Neutrophil (primary cell): Measurements from ENCODE around the gene PCED1B.

Source experiments
- H3K27ac ChIP-seq: fragments of 200-600 bp; sonication (generic); 2 replicates; pipeline ENCODE4 v1.5.1; 2016; ENCODE audit warnings: mild to moderate bottlenecking, moderate library complexity
- H3K27me3 ChIP-seq: fragments of 200-600 bp; sonication (generic); 2 replicates; pipeline ENCODE4 v1.6.0; 2016; ENCODE audit warnings: mild to moderate bottlenecking
- H3K36me3 ChIP-seq: fragments of 200-600 bp; sonication (generic); 2 replicates; pipeline ENCODE4 v1.5.1; 2017
- H3K4me1 ChIP-seq, 2 experiments: fragments of 200-600 bp in 1 of 2; sonication (generic) in 1 of 2; 1 replicate in 1 of 2; 2 replicates in 1 of 2; pipeline versions ENCODE4 v1.5.1 to v1.6.1; 2013 to 2016; ENCODE audit warnings: low read depth in 1 of 2, low read length in 1 of 2, mild to moderate bottlenecking in 1 of 2, moderate library complexity in 1 of 2; ENCODE audit not compliant: control insufficient read depth in 1 of 2, insufficient read depth in 1 of 2
- H3K4me3 ChIP-seq, 2 experiments: fragments of 200-600 bp in 1 of 2; sonication (generic) in 1 of 2; 1 replicate in 1 of 2; 2 replicates in 1 of 2; pipeline ENCODE4 v1.5.1; 2013 to 2016; ENCODE audit warnings: low read depth in 1 of 2, low read length in 1 of 2, mild to moderate bottlenecking in 1 of 2, moderate library complexity in 1 of 2
- H3K9me3 ChIP-seq: fragments of 200-600 bp; sonication (generic); 2 replicates; pipeline ENCODE4 v1.5.1; 2016
- CTCF ChIP-seq: fragments of 200-600 bp; sonication (generic); IDR thresholded peaks from 2 replicates; pipeline ENCODE4 v1.5.1; 2016; ENCODE audit warnings: antibody characterized with exemption

PCED1B gene

GRCh38 chr12:47184229-47184628 is 104.8 kb downstream of the PCED1B start:
- Histone ChIP-seq H3K4me1 (no peaks in the 10 kb centered on the region), H3K27me3 (no peaks in the 10 kb centered on the region), H3K27ac (no peak overlapping the region), H3K36me3 (no peaks in the 10 kb centered on the region), H3K9me3 (no peaks in the 10 kb centered on the region), H3K4me3 (no peak overlapping the region)
- no peak for TF ChIP-seq CTCF

GRCh38 chr12:47184813-47185212 is 105.4 kb downstream of the PCED1B start:
- Histone ChIP-seq H3K27me3 (no peaks in the 10 kb centered on the region), H3K9me3 (no peaks in the 10 kb centered on the region), H3K36me3 (no peaks in the 10 kb centered on the region), H3K4me1 (no peaks in the 10 kb centered on the region), H3K4me3 (no peak overlapping the region), H3K27ac (no peak overlapping the region)
- no peak for TF ChIP-seq CTCF

GRCh38 chr12:47186246-47186645 is 106.8 kb downstream of the PCED1B start:
- H3K36me3 ChIP-seq: no peaks in the 10 kb centered on the region
- no peak overlapping the region for H3K27ac ChIP-seq
- H3K4me3 ChIP-seq: no peak overlapping the region
- H3K27me3 ChIP-seq: no peaks in the 10 kb centered on the region
- TF ChIP-seq CTCF: no peak
- no peaks in the 10 kb centered on the region for H3K4me1 ChIP-seq
- no peaks in the 10 kb centered on the region for H3K9me3 ChIP-seq

GRCh38 chr12:47188576-47189441 is 109.4 kb downstream of the PCED1B start:
- Histone ChIP-seq H3K4me1 (no peaks in the 10 kb centered on the region), H3K27ac (no peak overlapping the region), H3K9me3 (no peaks in the 10 kb centered on the region), H3K27me3 (no peaks in the 10 kb centered on the region), H3K4me3 (no peak overlapping the region), H3K36me3 (no peaks in the 10 kb centered on the region)
- TF ChIP-seq CTCF: no peak

- Histone ChIP-seq H3K27me3 (no peaks in the 10 kb centered on the region), H3K4me1 (no peaks in the 10 kb centered on the region), H3K9me3 (no peaks in the 10 kb centered on the region), H3K4me3 (no peak overlapping the region), H3K36me3 (no peaks in the 10 kb centered on the region), H3K27ac (no peak overlapping the region)
- no peak for TF ChIP-seq CTCF
Observed at GRCh38 chr12:47189728-47190127, 110.3 kb downstream of the PCED1B start.
